ENCODE data around the gene PLEKHA8.
A peak's percentile ranks its signal among the peaks of the same experiment; 100 is the strongest.

- TF ChIP-seq CTCF (IDR thresholded peaks at IDR 0.05), result peak in 2 of 5 experiments; percentile 22 to 32
- TF ChIP-seq EP300 (IDR thresholded peaks at IDR 0.05), result peak in 1 of 2 donors; percentile 57
- TF ChIP-seq POLR2A (IDR thresholded peaks at IDR 0.05), result peak in 1 of 2 donors; percentile 55
Observed at GRCh38 chr7:29989257-29989995, 38.8 kb upstream of the PLEKHA8 start, which contains the start of gene SCRN1.

Data from tibial nerve (tissue), 4 donors.